WTC11 (cell line): ENCODE measurements around the gene PFKFB3.

Experiments
- CBFB ChIP-seq: sonication (generic); formaldehyde crosslinking; IDR thresholded peaks from 2 replicates; pipeline ENCODE4 v1.8.1; 2022; ENCODE audit warnings: mild to moderate bottlenecking, low read depth, missing genetic modification reagents
- CREM ChIP-seq: sonication (generic); formaldehyde crosslinking; IDR thresholded peaks from 2 replicates; pipeline ENCODE4 v1.8.1; 2022; ENCODE audit warnings: mild to moderate bottlenecking, missing genetic modification reagents, moderate library complexity
- E2F1 ChIP-seq: sonication (generic); formaldehyde crosslinking; IDR thresholded peaks from 2 replicates; pipeline ENCODE4 v1.8.0; 2022; ENCODE audit warnings: mild to moderate bottlenecking, missing genetic modification reagents
- MXD4 ChIP-seq: fragments of 250-450 bp; sonication (Bioruptor Pico); IDR thresholded peaks from 2 replicates; pipeline ENCODE4 v1.8.0; 2021; ENCODE audit warnings: mild to moderate bottlenecking, moderate library complexity, borderline replicate concordance
- TEAD4 ChIP-seq: sonication (generic); formaldehyde crosslinking; IDR thresholded peaks from 2 replicates; pipeline ENCODE4 v1.8.0; 2022; ENCODE audit warnings: mild to moderate bottlenecking, missing genetic modification reagents
- ZNF138 ChIP-seq: sonication (generic); formaldehyde crosslinking; conservative IDR thresholded peaks from 2 replicates; pipeline ENCODE4 v1.8.1; 2022; ENCODE audit warnings: mild to moderate bottlenecking, moderate library complexity, missing genetic modification reagents
- TF ChIP-seq, protein P1 (sequence below): fragments of 200-600 bp; IDR thresholded peaks from 2 replicates; pipeline ENCODE4 v1.8.0; 2022; ENCODE audit warnings: antibody characterized with exemption

DNA sequence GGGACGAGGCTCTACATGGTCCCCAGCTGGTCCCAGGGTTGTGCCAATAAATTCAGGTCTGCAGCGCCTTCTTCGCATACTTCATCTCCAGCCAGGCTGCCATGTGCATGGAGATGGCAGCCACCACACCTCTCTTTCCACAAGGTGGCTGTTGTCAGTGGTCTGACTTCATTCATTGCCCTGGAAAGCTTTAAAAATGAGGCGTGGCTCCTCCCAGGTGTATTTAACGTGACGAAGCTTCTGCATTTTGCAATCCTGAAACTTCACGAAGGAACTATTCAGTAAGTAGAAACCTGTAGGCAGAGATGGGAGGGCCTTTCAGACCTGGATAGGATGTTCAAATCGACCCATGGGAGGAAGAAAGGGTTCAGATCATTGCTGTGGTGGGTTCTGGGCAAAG lies 53.7 kb downstream of the PFKFB3 start:
- TF ChIP-seq TEAD4 (CRISPR knock-in tag): no peak
- TF ChIP-seq CREM (CRISPR knock-in tag): no peak
- TF ChIP-seq, protein P1, sequence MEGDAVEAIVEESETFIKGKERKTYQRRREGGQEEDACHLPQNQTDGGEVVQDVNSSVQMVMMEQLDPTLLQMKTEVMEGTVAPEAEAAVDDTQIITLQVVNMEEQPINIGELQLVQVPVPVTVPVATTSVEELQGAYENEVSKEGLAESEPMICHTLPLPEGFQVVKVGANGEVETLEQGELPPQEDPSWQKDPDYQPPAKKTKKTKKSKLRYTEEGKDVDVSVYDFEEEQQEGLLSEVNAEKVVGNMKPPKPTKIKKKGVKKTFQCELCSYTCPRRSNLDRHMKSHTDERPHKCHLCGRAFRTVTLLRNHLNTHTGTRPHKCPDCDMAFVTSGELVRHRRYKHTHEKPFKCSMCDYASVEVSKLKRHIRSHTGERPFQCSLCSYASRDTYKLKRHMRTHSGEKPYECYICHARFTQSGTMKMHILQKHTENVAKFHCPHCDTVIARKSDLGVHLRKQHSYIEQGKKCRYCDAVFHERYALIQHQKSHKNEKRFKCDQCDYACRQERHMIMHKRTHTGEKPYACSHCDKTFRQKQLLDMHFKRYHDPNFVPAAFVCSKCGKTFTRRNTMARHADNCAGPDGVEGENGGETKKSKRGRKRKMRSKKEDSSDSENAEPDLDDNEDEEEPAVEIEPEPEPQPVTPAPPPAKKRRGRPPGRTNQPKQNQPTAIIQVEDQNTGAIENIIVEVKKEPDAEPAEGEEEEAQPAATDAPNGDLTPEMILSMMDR: no peak
- no peak for TF ChIP-seq E2F1 (CRISPR knock-in tag)
- no peak for TF ChIP-seq MXD4
- no peak for TF ChIP-seq CBFB (CRISPR knock-in tag)
- no peak for TF ChIP-seq ZNF138 (CRISPR knock-in tag)
